ENCODE measurements around the gene ZNF140. TPM values are rescaled to one million over a fixed set of nuclear protein-coding genes. Genes with fewer than 3 reads are reported as not detected.

ZNF140 gene
- total RNA-seq, 2 experiments from 2014 or later, result 10.6 to 12.3 TPM

GRCh38 chr12:133129368-133130037 lies 48.8 kb downstream of the ZNF140 start:
- Mint-ChIP-seq H3K9me3 (peaks cover 41% of the 10 kb centered on the region), H3K4me3 (peak overlapping the region; percentile 89), H3K27me3 (no peaks in the 10 kb centered on the region), H3K4me1 (ENCODE audit: low read depth) (peaks cover 12% of the 10 kb centered on the region), H3K27ac (peak overlapping the region; percentile 99), H3K36me3 (ENCODE audit: low read depth) (peaks cover 67% of the 10 kb centered on the region)
- peak; percentile 39 for DNase-seq
- CTCF ChIA-PET, result no interaction called here
- TF ChIP-seq CTCF (IDR thresholded peaks at IDR 0.05), result no peak
- peak; percentile 19 for ATAC-seq
- POLR2A ChIA-PET, result interaction anchor here (0.7 to 4.0 kb wide), 8 partner anchors 9 to 172 kb away, joined by 3 to 17 read pairs (median 4); partner anchors contain the start of genes ZNF26 and ZNF268
- intact Hi-C loops (cut with micrococcal nuclease), result loop anchor here (2.0 kb wide), 1 partner anchor 49 kb away; the partner anchor contains the start of gene ZNF140

GRCh38 chr12:133130038-133130807 lies 49.5 kb downstream of the ZNF140 start, which contains the start of the genes ZNF10 and ZNF891:
ZNF10 (plus strand) TSS chr12:133130627; CDS start chr12:133144493, 13,866 bp downstream.
ZNF891 (minus strand) TSS chr12:133130274; CDS start chr12:133121918, 8,356 bp downstream.
- Mint-ChIP-seq H3K4me1 (ENCODE audit: low read depth) (peaks cover 12% of the 10 kb centered on the region), H3K4me3 (peak within 1 kb of the TSS; percentile 89), H3K27ac (peak within 1 kb of the TSS; percentile 99), H3K9me3 (peaks cover 40% of the 10 kb centered on the region), H3K36me3 (ENCODE audit: low read depth) (peaks cover 67% of the 10 kb centered on the region), H3K27me3 (no peaks in the 10 kb centered on the region)
- CTCF ChIA-PET, result interaction anchor here (0.9 kb wide), 1 partner anchor 94 kb away, joined by 3 read pairs; no protein-coding TSS in a partner anchor
- DNase-seq (peak; percentile 97), ATAC-seq (peak; percentile 93)
- no peak for TF ChIP-seq CTCF (IDR thresholded peaks at IDR 0.05)
- POLR2A ChIA-PET, result interaction anchor here (0.6 to 4.0 kb wide), 8 partner anchors 10 to 224 kb away, joined by 3 to 17 read pairs (median 4); partner anchors contain the start of genes ZNF26 and ZNF268
- intact Hi-C loops (cut with micrococcal nuclease), result loop anchor here (2.0 kb wide), 1 partner anchor 49 kb away; the partner anchor contains the start of gene ZNF140

GRCh38 chr12:133130808-133131128 lies 50.0 kb downstream of the ZNF140 start:
- peak; percentile 7 for ATAC-seq
- ChIA-PET POLR2A (interaction anchor here (0.6 to 4.0 kb wide), 5 partner anchors 10 to 225 kb away, joined by 4 to 17 read pairs (median 5); partner anchors contain the start of genes ZNF26 and ZNF268), CTCF (interaction anchor here (0.9 kb wide), 1 partner anchor 95 kb away, joined by 3 read pairs; no protein-coding TSS in a partner anchor)
- Mint-ChIP-seq H3K4me3 (peak overlapping the region; percentile 89), H3K4me1 (ENCODE audit: low read depth) (peaks cover 12% of the 10 kb centered on the region), H3K36me3 (ENCODE audit: low read depth) (peaks cover 67% of the 10 kb centered on the region), H3K9me3 (peaks cover 39% of the 10 kb centered on the region), H3K27ac (peak overlapping the region; percentile 99), H3K27me3 (no peaks in the 10 kb centered on the region)
- TF ChIP-seq CTCF (IDR thresholded peaks at IDR 0.05), result no peak
- DNase-seq, result peak; percentile 70
- intact Hi-C loops (cut with micrococcal nuclease), result loop anchor here (2.0 kb wide), 1 partner anchor 50 kb away; the partner anchor contains the start of gene ZNF140

- CTCF ChIA-PET, result no interaction called here
- POLR2A ChIA-PET, result interaction anchor here (1.0 kb wide), 1 partner anchor 180 kb away, joined by 3 read pairs; no protein-coding TSS in a partner anchor
- no peak for TF ChIP-seq CTCF (IDR thresholded peaks at IDR 0.05)
- H3K36me3 Mint-ChIP-seq (ENCODE audit: low read depth), result peaks cover 87% of the 10 kb centered on the region
- peaks cover 58% of the 10 kb centered on the region for H3K9me3 Mint-ChIP-seq
- ATAC-seq (no peak), DNase-seq (no peak)
- H3K4me3 Mint-ChIP-seq, result no peak overlapping the region
- H3K4me1 Mint-ChIP-seq (ENCODE audit: low read depth), result peaks cover 7% of the 10 kb centered on the region
- intact Hi-C loops (cut with micrococcal nuclease), result no loop called here
- H3K27me3 Mint-ChIP-seq, result no peaks in the 10 kb centered on the region
- no peak overlapping the region for H3K27ac Mint-ChIP-seq
Measured at GRCh38 chr12:133135747-133136146, 55.0 kb downstream of the ZNF140 start.
